IPS-18a (cell line): ENCODE data around the gene BEST4.
"Not testable (repeated sequence)": the region's sequence is repeated elsewhere in the genome, so short reads cannot be mapped to it uniquely, and the experiment has no call there.

Experiments used
- H3K27ac ChIP-seq: one replicate; pipeline ENCODE4 v1.5.1; 2013; ENCODE audit warnings: low read length
- H3K27me3 ChIP-seq: one replicate; pipeline ENCODE4 v1.6.1; 2013; ENCODE audit warnings: mild to moderate bottlenecking, low read length; ENCODE audit not compliant: control insufficient read depth, insufficient read depth
- H3K36me3 ChIP-seq: one replicate; pipeline ENCODE4 v1.6.1; 2013; ENCODE audit warnings: low read depth, low read length; ENCODE audit not compliant: control insufficient read depth
- H3K4me1 ChIP-seq: one replicate; pipeline ENCODE4 v1.6.1; 2013; ENCODE audit warnings: low read depth, low read length; ENCODE audit not compliant: control insufficient read depth
- H3K4me3 ChIP-seq: one replicate; pipeline ENCODE4 v1.5.1; 2013; ENCODE audit warnings: low read length
- H3K9ac ChIP-seq: one replicate; pipeline ENCODE4 v1.6.1; 2013; ENCODE audit warnings: mild to moderate bottlenecking, low read length, moderate library complexity
- H3K9me3 ChIP-seq: one replicate; pipeline ENCODE4 v1.6.1; 2013; ENCODE audit warnings: low read depth, low read length; ENCODE audit not compliant: control insufficient read depth

Gene BEST4

DNA sequence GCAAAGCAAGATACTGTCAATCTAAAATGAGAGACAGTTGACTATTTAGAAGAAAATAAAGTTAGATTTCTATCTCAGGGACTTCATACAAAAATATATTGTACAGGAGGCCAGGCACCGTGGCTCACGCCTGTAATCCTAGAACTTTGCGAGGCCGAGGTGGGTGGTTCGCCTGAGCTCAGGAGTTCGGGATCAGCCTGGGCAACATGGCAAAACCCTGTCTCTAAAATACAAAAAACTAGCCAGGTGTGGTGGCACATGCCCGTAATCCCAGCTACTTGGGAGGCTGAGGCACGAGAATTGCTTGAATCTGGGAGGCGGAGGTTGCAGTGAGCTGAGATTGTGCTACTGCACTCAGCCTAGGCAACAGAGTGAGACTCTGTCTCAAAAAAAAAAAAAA, 28.0 kb upstream of the BEST4 start:
- not testable (repeated sequence) for H3K27ac ChIP-seq, H3K27me3 ChIP-seq, H3K9ac ChIP-seq, H3K36me3 ChIP-seq, H3K4me3 ChIP-seq, H3K4me1 ChIP-seq, H3K9me3 ChIP-seq

DNA sequence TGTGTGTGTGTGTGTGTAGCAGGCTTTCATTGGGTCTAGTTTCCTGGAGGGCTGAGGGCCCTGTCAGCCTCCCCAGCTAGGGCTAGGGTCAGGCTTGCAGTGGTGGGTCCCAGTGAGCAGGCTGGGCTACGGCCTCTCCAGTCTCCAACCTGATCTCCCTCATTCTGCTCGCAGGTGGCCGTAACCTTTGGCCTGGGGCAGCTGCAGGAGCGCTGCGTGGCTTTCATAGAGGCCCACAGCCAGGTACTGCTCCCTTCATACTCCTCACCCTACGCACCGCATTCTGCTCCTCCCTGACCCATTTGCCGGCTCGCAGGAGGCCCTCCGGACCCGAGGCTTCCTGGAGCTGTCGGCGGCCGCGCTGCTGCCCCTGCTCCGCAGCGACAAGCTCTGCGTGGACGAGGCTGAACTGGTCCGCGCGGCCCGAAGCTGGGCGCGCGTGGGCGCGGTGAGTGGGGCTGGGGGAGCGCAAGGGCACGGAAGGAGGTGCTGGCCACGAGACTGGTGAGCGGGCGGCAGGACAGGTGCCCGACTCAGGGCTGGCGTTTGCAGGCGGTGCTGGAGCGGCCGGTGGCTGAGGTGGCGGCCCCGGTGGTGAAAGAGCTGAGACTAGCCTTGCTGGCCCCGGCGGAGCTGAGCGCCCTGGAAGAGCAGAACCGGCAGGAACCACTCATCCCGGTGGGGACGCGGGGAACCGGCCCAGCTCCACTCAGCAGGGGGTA, 25.0 kb upstream of the BEST4 start:
- Histone ChIP-seq H3K36me3 (no peaks in the 10 kb centered on the region), H3K27ac (no peak overlapping the region), H3K9me3 (no peaks in the 10 kb centered on the region), H3K27me3 (no peaks in the 10 kb centered on the region), H3K4me1 (peaks cover 15% of the 10 kb centered on the region), H3K4me3 (no peak overlapping the region), H3K9ac (no peak overlapping the region)

DNA sequence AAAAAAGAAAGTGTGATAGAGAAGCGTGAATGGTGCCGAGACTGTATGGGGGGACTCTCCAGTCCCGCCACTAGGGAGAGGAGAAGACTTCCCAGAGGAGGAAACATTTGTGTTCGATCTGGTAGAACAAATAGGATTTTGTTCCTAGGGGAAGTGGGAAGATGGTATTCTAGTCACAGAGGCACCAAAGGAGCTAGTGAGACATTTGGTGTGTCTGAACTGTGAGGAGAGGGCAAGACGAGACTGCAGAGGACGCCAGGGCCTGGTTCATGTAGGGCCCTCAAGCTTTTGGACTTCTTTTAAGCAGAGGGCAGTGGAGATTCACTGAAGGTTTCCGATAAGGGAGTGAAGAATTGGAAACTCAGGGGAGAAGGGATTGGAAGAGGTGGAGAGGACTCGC, 23.3 kb upstream of the BEST4 start:
- Histone ChIP-seq H3K9me3 (no peaks in the 10 kb centered on the region), H3K27ac (no peak overlapping the region), H3K27me3 (no peaks in the 10 kb centered on the region), H3K4me3 (no peak overlapping the region), H3K4me1 (peaks cover 28% of the 10 kb centered on the region), H3K9ac (no peak overlapping the region), H3K36me3 (no peaks in the 10 kb centered on the region)

DNA sequence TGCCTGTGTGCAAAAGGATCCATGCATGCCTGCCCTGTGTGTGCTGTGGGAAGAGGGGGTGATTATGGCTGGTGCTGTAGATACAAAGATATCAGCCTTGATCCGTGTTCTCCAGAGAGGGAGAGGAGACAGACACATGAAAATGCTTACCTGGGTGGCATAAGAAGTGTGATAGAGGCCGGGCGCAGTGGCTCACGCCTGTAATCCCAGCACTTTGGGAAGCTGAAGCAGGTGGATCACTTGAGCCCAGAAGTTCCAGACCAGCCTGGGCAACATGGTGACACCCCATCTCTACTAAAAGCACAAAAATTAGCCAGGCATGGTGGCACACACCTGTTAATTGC, 22.8 kb upstream of the BEST4 start:
- peaks cover 28% of the 10 kb centered on the region for H3K4me1 ChIP-seq
- not testable (repeated sequence) for H3K36me3 ChIP-seq, H3K9me3 ChIP-seq, H3K27me3 ChIP-seq, H3K9ac ChIP-seq, H3K27ac ChIP-seq, H3K4me3 ChIP-seq

DNA sequence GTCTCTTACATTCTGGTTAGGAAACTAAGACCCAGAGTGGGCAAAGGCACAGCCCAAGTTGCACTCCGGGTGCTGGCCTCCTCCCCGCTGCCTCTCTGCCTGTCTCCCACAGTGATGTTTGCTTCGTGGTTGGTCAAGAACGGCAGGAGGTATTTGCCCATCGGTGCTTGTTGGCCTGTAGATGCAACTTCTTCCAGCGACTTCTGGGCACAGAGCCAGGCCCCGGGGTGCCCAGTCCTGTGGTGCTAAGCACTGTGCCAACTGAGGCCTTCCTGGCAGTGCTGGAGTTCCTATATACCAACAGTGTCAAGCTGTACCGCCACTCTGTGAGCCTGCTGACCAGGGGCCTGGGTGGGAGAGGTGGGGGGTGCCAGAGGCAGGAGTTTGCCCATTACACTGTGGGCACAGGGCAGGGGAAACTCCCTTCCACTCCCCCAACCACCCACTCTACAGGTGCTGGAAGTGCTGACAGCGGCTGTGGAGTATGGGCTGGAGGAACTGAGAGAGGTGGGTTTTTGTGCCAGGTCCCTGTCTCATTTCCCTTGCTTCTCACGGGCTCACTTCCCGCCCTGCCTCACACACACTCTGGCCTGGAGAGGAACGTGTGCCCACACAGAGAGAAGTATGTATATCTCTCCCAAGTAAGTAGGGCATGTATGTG, 22.3 kb upstream of the BEST4 start:
- Histone ChIP-seq H3K36me3 (no peaks in the 10 kb centered on the region), H3K4me3 (no peak overlapping the region), H3K9me3 (no peaks in the 10 kb centered on the region), H3K4me1 (peaks cover 28% of the 10 kb centered on the region), H3K9ac (no peak overlapping the region), H3K27me3 (no peaks in the 10 kb centered on the region), H3K27ac (no peak overlapping the region)

DNA sequence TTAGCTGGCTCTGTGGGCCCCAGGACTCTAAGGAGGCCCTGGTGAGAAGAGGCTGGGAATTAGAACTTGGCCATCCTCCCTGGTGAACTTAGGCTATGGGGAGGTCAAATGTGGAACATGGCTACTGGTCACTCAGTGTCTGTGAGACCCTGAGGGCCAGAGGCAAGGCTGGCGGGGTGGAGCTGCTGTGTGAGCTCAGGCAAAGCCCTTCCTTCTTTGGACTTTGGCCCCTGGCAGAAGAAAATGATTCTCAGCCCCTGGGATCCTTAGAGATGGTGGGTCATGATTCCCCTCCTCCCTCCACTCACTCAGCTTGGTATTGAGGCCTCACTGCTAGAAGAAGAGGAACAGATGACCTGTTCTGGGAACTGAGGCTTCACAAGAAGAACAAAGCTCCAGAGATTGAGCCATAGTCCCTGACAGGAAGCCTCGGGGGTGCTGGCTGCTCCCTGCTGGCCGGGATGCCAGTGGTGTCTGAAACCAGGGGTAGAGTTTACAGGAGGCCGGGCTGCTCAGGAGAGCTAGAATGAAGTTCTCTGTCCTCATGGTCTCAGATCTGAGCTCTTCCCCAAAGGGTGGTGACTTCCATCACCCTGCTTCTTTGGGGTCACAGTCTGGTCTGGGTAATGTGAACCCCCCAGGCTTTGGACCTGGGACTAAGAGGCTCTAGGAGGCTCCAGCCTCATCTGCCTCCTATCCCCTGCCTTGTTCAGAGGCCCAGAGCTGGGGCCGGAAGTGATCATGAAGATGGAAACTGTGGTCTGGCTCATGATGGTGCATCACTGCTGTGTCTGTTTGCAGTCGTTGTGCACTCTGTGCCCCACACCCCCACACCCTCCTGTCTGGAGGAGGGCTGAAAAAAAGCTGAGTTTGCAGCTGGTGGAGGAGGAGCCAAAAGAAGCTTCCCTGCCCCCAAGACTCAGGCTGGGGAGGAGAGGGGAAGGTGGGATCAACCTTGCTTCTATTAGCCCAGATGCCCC, 21.3 kb upstream of the BEST4 start:
- Histone ChIP-seq H3K36me3 (no peaks in the 10 kb centered on the region), H3K27me3 (no peaks in the 10 kb centered on the region), H3K9ac (peak overlapping the region; percentile 34), H3K9me3 (no peaks in the 10 kb centered on the region), H3K27ac (no peak overlapping the region), H3K4me3 (no peak overlapping the region), H3K4me1 (peaks cover 28% of the 10 kb centered on the region)

DNA sequence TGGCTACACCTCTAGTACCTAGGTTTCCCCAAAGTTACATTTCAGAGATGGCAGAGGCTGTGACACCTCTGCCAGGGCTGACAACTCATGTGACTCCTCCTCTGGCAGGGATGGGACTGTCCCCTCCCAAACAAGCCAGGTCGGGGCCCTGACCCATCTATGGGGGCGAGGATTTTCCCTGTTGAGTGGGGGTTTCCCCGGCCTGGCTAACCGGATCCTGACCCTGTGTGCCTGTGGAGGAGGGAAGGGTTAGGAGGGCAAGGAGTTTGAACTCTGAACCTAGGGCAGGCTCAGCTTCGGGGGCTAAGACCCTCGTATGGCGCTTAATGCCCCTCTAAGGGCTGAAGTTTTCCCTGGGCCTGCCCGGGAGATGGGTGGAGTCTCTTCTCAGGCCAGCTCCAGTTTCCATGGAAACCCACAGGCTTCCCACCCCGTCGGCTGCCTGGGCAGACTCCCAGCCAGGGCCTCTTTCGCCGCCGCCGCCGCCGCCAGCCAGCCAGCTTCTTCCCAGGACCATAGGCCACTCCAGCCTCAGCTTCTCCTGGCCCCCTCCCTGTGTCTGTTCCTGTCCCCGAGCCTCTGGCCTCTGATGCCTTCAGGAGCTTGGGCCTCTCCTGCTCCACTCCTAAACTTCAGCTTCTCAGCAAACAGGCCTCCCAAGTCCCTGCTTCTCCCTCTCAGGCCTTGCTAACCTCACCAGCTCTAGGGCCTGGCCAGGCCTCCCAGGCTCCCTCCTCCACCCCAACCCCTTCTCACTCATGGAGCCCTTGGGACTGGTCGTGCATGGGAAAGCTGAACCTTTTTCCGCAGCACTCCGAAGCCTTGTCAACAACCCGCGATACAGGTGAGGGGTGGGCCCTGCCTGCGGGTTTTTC, 20.3 kb upstream of the BEST4 start, which contains the start of gene BTBD19:
BTBD19 (plus strand) TSS at position 461 of the 875 bp plus-strand sequence; CDS start at position 759, 298 bp downstream.
- Histone ChIP-seq H3K27ac (peak within 1 kb of the TSS; percentile 88), H3K4me3 (peak within 1 kb of the TSS; percentile 37), H3K27me3 (no peaks in the 10 kb centered on the region), H3K4me1 (peaks cover 28% of the 10 kb centered on the region), H3K36me3 (peaks cover 4% of the 10 kb centered on the region), H3K9me3 (no peaks in the 10 kb centered on the region), H3K9ac (peak within 1 kb of the TSS; percentile 75)

DNA sequence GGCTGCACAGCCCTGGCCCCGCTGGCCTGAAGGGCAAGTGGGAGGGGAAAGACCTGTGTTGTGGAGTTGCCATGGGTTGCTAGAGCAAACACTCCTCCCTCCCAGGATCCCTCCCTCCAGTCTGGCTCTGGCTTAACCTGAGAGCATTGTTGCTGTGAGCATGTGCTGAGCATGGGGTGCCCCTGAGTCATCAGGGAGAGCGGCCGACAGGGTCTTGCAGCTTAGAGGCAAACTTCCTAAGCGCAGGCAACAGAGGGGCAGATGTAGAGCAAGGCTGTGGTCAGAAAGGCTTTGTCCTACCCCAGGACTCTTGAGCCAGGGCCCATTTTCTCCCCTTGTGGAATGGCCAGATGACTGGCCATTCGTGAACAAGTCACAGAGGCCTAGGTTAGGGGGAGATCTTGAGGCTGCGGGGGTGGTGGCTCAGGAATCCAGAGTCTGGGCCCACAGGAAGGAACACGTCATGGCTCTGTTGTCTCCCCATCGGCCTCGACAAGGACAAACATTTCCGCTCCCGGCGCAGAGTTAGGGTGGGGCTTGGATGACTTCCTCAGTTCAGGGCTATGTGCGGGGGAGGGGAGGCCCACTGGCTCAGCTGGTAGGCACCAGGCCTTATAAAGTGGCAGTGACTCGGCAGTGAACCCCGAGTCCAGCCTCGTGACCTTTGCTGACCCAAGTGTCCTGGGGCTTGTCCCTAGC, 19.5 kb upstream of the BEST4 start:
- peaks cover 9% of the 10 kb centered on the region for H3K36me3 ChIP-seq
- H3K27ac ChIP-seq = peak overlapping the region; percentile 88
- peaks cover 28% of the 10 kb centered on the region for H3K4me1 ChIP-seq
- H3K4me3 ChIP-seq = peak overlapping the region; percentile 37
- peak overlapping the region; percentile 75 for H3K9ac ChIP-seq
- no peaks in the 10 kb centered on the region for H3K27me3 ChIP-seq
- H3K9me3 ChIP-seq = no peaks in the 10 kb centered on the region

DNA sequence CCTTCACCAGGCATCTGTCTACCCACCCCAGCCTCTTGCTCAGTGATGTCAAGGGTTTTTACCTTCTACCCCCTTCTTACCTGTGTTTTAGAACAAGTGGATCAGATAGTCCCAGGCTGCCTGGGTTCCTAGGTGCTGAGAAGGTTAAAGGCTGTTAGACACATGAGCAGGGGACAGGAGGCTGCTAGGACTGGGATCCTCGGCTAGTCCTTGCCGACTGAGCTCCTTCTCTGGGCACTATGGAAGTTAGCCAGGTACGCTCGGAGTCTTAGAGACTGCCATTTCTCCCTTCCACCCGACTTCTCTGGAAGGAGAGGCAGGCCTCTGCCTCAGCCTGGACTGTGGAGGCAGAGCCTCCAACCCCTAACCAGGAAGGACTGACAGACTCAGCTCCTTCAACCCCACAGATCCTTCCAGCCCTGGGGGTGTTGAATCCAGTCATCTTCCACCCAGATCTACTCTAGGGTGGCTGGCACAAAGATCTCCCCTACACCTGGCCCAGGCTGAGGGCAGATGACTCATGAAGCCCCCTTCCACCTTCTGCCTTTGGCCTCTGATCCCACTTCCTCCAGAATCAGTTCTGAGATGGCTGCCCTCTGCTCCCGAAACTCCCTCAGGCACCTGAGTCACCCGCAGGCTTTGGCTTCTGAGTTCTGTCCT, 18.9 kb upstream of the BEST4 start, which contains the start of gene DYNLT4:
DYNLT4 (minus strand) TSS at position 648 of the 660 bp plus-strand sequence. CDS start 683 bp downstream, outside the sequence.
- Histone ChIP-seq H3K36me3 (peaks cover 9% of the 10 kb centered on the region), H3K27me3 (no peaks in the 10 kb centered on the region), H3K27ac (peak within 1 kb of the TSS; percentile 88), H3K4me3 (peak within 1 kb of the TSS; percentile 37), H3K9me3 (no peaks in the 10 kb centered on the region), H3K4me1 (peaks cover 28% of the 10 kb centered on the region), H3K9ac (peak within 1 kb of the TSS; percentile 75)
